Esophagus squamous epithelium (tissue), 4 donors: Measurements from ENCODE around the gene PPP2R2C.

Source experiments
- POLR2A ChIP-seq, 4 donors: fragments of 450-650 bp; IDR thresholded peaks; one replicate each; pipeline ENCODE4 v1.6.1; 2017; ENCODE audit warnings: antibody characterized with exemption in 4 of 4, mild to moderate bottlenecking in 4 of 4, moderate library complexity in 3 of 4
- TF ChIP-seq, protein P1 (sequence below), 6 experiments: fragments of 450-650 bp in 4 of 6; fragments of 200-600 bp in 2 of 6; sonication (generic) in 2 of 6; IDR thresholded peaks; one replicate each; pipeline ENCODE4 v1.5.1; 2016 to 2019; ENCODE audit warnings: antibody characterized with exemption in 6 of 6, mild to moderate bottlenecking in 4 of 6, moderate library complexity in 4 of 6

DNA sequence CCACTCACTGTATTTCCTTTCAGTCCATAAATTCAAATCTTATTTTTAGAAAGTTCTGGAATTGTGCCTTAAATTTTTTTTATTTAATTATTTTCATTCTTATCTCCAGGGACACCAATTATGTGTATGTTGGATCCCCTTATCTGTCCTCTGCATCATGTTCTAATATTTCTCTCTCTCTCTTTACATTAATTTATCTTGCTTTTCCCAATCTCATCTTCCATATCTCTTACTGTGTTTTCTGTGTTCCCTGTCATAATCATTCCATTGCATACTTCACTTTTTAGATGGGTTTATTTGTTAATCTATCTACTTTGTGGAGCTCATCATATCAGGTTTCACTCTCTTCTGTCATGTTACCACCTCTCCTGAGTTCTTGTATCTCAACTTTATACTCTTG is 37.4 kb downstream of the PPP2R2C start:
- TF ChIP-seq, protein P1, sequence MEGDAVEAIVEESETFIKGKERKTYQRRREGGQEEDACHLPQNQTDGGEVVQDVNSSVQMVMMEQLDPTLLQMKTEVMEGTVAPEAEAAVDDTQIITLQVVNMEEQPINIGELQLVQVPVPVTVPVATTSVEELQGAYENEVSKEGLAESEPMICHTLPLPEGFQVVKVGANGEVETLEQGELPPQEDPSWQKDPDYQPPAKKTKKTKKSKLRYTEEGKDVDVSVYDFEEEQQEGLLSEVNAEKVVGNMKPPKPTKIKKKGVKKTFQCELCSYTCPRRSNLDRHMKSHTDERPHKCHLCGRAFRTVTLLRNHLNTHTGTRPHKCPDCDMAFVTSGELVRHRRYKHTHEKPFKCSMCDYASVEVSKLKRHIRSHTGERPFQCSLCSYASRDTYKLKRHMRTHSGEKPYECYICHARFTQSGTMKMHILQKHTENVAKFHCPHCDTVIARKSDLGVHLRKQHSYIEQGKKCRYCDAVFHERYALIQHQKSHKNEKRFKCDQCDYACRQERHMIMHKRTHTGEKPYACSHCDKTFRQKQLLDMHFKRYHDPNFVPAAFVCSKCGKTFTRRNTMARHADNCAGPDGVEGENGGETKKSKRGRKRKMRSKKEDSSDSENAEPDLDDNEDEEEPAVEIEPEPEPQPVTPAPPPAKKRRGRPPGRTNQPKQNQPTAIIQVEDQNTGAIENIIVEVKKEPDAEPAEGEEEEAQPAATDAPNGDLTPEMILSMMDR (IDR thresholded peaks at IDR 0.05) = no peak
- TF ChIP-seq POLR2A (IDR thresholded peaks at IDR 0.05) = no peak
